GM12801 (cell line): ENCODE data around the gene BDH2.

Experiments
- CTCF ChIP-seq: IDR thresholded peaks from one replicate; pipeline ENCODE4 v1.5.1; 2011; ENCODE audit warnings: control low read depth; ENCODE audit not compliant: insufficient read length; ENCODE audit errors: extremely low read depth

BDH2 gene

GRCh38 chr4:103098341-103098740 lies 1.3 kb downstream of the BDH2 start:
- TF ChIP-seq CTCF, result no peak

GRCh38 chr4:103097112-103097511 lies 2.5 kb downstream of the BDH2 start:
- TF ChIP-seq CTCF, result no peak

- no peak for TF ChIP-seq CTCF
Observed at GRCh38 chr4:103095080-103095479, 4.6 kb downstream of the BDH2 start.

- no peak for TF ChIP-seq CTCF
Observed at GRCh38 chr4:103092245-103092644, 7.4 kb downstream of the BDH2 start.

- no peak for TF ChIP-seq CTCF
Observed at GRCh38 chr4:103091601-103092223, 7.9 kb downstream of the BDH2 start.

GRCh38 chr4:103089481-103089880 lies 10.2 kb downstream of the BDH2 start:
- no peak for TF ChIP-seq CTCF

- TF ChIP-seq CTCF, result no peak
Observed at GRCh38 chr4:103086551-103086950, 13.1 kb downstream of the BDH2 start.

GRCh38 chr4:103085555-103086196 lies 14.0 kb downstream of the BDH2 start:
- TF ChIP-seq CTCF, result no peak
